Transverse colon (tissue), 4 donors: ENCODE data around the gene ATP1A2. TPM values are rescaled to one million over a fixed set of nuclear protein-coding genes. Genes with fewer than 3 reads are reported as not detected.

ENCODE experiments used
- DNase-seq: peaks from one replicate; pipeline ENCODE4 v3.0.0-alpha.2; 2019
- H3K27ac ChIP-seq, 4 donors: fragments of 200-600 bp; sonication (generic); 2 replicates each; pipeline ENCODE4 v1.5.1; 2016 to 2018; ENCODE audit warnings: inconsistent platforms in 4 of 4
- H3K27me3 ChIP-seq: fragments of 200-600 bp; sonication (generic); 2 replicates; pipeline ENCODE4 v1.5.1; 2017; ENCODE audit warnings: inconsistent platforms
- H3K36me3 ChIP-seq, 4 donors: fragments of 200-600 bp; sonication (generic); 2 replicates each; pipeline ENCODE4 v1.5.1; 2017 to 2019; ENCODE audit warnings: inconsistent platforms in 4 of 4
- H3K4me1 ChIP-seq, 4 donors: fragments of 200-600 bp; sonication (generic); 2 replicates each; pipeline ENCODE4 v1.5.1; 2017 to 2020; ENCODE audit warnings: inconsistent platforms in 4 of 4
- H3K4me3 ChIP-seq, 4 donors: fragments of 200-600 bp; sonication (generic); 1 replicate in 1 of 4; 2 replicates in 3 of 4; pipeline versions ENCODE4 v1.5.1 to v1.6.1; 2017 to 2019; ENCODE audit warnings: inconsistent platforms in 4 of 4
- H3K9me3 ChIP-seq, 2 donors: fragments of 200-600 bp; sonication (generic); 2 replicates each; pipeline ENCODE4 v1.5.1; 2017 to 2019; ENCODE audit warnings: inconsistent platforms in 2 of 2
- CTCF ChIP-seq, 5 experiments: fragments of 200-600 bp in 3 of 5; fragments of 450-650 bp in 2 of 5; sonication (generic) in 3 of 5; IDR thresholded peaks; 1 replicate in 2 of 5; 2 replicates in 3 of 5; pipeline ENCODE4 v1.5.1; 2016 to 2017; ENCODE audit warnings: antibody characterized with exemption in 5 of 5, inconsistent platforms in 3 of 5, mild to moderate bottlenecking in 2 of 5, moderate library complexity in 1 of 5
- EP300 ChIP-seq: sonication (generic); formaldehyde crosslinking; IDR thresholded peaks from one replicate; pipeline ENCODE4 v1.6.1; 2017; ENCODE audit warnings: antibody characterized with exemption, low read depth
- POLR2A ChIP-seq: fragments of 450-650 bp; IDR thresholded peaks from one replicate; pipeline ENCODE4 v1.6.1; 2016; ENCODE audit warnings: antibody characterized with exemption, mild to moderate bottlenecking, moderate library complexity
- POLR2AphosphoS5 ChIP-seq, 3 donors: sonication (generic); formaldehyde crosslinking; IDR thresholded peaks; one replicate each; pipeline ENCODE4 v1.6.1; 2016; ENCODE audit warnings: antibody characterized with exemption in 3 of 3
- WGBS, 2 donors: methylation state at CpG; one replicate each; pipeline ENCODE4 v1.1.5; 2018; ENCODE audit warnings: low coverage in 1 of 2; 5-methylcytosine and 5-hydroxymethylcytosine counted together
- in situ Hi-C, 4 donors: fragments of 200-750 bp; cut with MboI; loops; one replicate each; pipeline versions ENCODE4 v1.15.0 to v1.15.1; 2017; ENCODE audit warnings: low sequenced_read_pairs in 3 of 4, low pct_ligation_motif_present in 1 of 4, low pct_unique_long_range_greater_than_20kb in 1 of 4
- intact Hi-C: fragments of 100-400 bp; cut with DNase I; formaldehyde crosslinking; loops from one replicate; pipeline ENCODE4 v1.15.1; 2023; ENCODE audit warnings: low total_unique reads
- total RNA-seq, 4 donors: library from RNA; depleted of rRNA; stranded (reverse); fragments of >200 nt; gene quantifications; one replicate each; pipeline ENCODE4 v1.1.0, GENCODE V29; 2016

ATP1A2 gene
- total RNA-seq, 4 donors from 2014 or later = 11.4 to 40.8 (median 23.1) TPM

GRCh38 chr1:160082926-160083325, 32.6 kb upstream of the ATP1A2 start:
- no peak for DNase-seq
- Histone ChIP-seq H3K4me3 (no peak overlapping the region), H3K27me3 (peaks cover 57% of the 10 kb centered on the region), H3K36me3 (no peaks in the 10 kb centered on the region), H3K4me1 (peaks cover 0 to 13% (median 8%) of the 10 kb centered on the region in 4 donors), H3K27ac (no peak overlapping the region), H3K9me3 (no peaks in the 10 kb centered on the region)
- TF ChIP-seq EP300 = no peak
- no peak for TF ChIP-seq POLR2A
- no peak for TF ChIP-seq POLR2AphosphoS5 (IDR thresholded peaks at IDR 0.05)
- no peak for TF ChIP-seq CTCF (IDR thresholded peaks at IDR 0.05)
- intact Hi-C loops = loop anchor here (5.0 kb wide), 1 partner anchor 556 kb away; no protein-coding TSS in a partner anchor
- WGBS, 2 donors = 64 to 81% methylated on average over 2 to 3 of the region's 3 CpGs
- in situ Hi-C loops = no loop called here

- H3K4me3 ChIP-seq = peak overlapping the region in 3 of 4 donors; percentile 28 to 50 (median 35)
- no peak overlapping the region for H3K27ac ChIP-seq
- in situ Hi-C loops = no loop called here
- no peaks in the 10 kb centered on the region for H3K36me3 ChIP-seq
- peaks cover 46% of the 10 kb centered on the region for H3K27me3 ChIP-seq
- peak in 1 of 3 donors; percentile 25 for TF ChIP-seq POLR2AphosphoS5 (IDR thresholded peaks at IDR 0.05)
- TF ChIP-seq CTCF (IDR thresholded peaks at IDR 0.05) = peak; percentile 65 to 81 (median 69)
- no peak for TF ChIP-seq EP300
- peaks cover 0 to 13% (median 8%) of the 10 kb centered on the region in 4 donors for H3K4me1 ChIP-seq
- peak; percentile 86 for DNase-seq
- H3K9me3 ChIP-seq = no peaks in the 10 kb centered on the region
- intact Hi-C loops = loop anchor here (2.0 to 5.0 kb wide), 2 partner anchors 37 to 557 kb away; no protein-coding TSS in a partner anchor
- WGBS, 2 donors = 53% methylated on average over 66 of the region's 96 CpGs; no CpG with 5 or more reads in 1 of the 2 donors
These were observed 31.4 kb upstream of the ATP1A2 start for GRCh38 chr1:160083968-160084770.

GRCh38 chr1:160084771-160085321, 30.7 kb upstream of the ATP1A2 start:
- TF ChIP-seq POLR2AphosphoS5 (IDR thresholded peaks at IDR 0.05) = no peak
- TF ChIP-seq EP300 = no peak
- TF ChIP-seq POLR2A = no peak
- no peak for TF ChIP-seq CTCF (IDR thresholded peaks at IDR 0.05)
- Histone ChIP-seq H3K27ac (no peak overlapping the region), H3K27me3 (peaks cover 39% of the 10 kb centered on the region), H3K4me1 (peaks cover 0 to 13% (median 8%) of the 10 kb centered on the region in 4 donors), H3K4me3 (no peak overlapping the region), H3K36me3 (no peaks in the 10 kb centered on the region), H3K9me3 (no peaks in the 10 kb centered on the region)
- WGBS, 2 donors = 90 to 93% methylated on average over 12 to 30 of the region's 30 CpGs
- DNase-seq = no peak
- in situ Hi-C loops (no loop called here), intact Hi-C loops (loop anchor here (2.0 to 5.0 kb wide), 2 partner anchors 38 to 558 kb away; no protein-coding TSS in a partner anchor)
